ENCODE results near the gene CDH13. TPM values are rescaled to one million over a fixed set of nuclear protein-coding genes. Genes with fewer than 3 reads are reported as not detected.

Gene CDH13
- total RNA-seq, 1 experiment from 2014 or later: 62.5 TPM

DNA sequence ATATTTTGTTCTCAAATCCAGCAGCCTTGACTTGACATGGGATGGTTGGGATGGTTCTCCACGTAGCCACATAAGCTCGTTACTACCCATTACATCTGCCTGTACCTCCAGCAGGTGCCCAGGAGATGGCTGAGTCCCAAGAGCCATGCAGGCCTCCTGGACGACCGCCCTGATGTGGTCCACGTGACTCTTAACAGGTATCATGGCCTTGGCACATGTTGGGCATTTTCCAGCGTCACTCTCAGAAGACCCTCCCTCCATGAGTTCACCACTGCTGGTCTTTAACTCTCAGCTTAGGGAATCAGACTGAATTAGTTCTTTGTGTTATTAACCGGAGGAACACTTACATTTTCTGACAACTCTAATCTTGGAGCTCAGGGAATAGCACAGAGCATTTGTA lies 161.5 kb downstream of the CDH13 start:
- Histone ChIP-seq H3K27me3 (replicated peaks) (no peaks in the 10 kb centered on the region), H3K4me1 (replicated peaks) (peaks cover 7% of the 10 kb centered on the region), H3K4me3 (no peak overlapping the region), H3K9me3 (replicated peaks) (no peaks in the 10 kb centered on the region), H3K27ac (no peak overlapping the region), H3K36me3 (peaks cover 3% of the 10 kb centered on the region)
- DNase-seq (ENCODE audit: low read depth in 1 of 2, low spot score in 2 of 2): no peak

DNA sequence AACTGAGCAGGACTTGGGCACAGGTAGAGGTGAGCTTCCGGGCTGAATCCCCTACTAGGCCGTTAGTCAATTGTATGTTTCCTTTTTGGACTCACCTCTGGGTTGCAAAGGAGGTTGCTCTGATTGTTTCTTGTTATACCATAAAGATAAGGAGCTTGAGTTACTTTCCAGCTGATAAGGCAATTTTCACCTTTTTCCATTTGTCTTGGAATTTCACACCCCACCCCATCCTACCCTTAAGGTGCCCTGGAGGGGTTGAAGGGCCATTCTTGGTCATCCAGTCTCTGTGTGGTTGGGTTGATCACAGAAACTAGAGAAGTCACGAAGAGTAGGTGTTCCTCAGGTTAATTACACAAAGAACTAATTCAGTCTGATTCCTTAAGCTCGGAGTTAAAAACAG lies 162.2 kb downstream of the CDH13 start:
- no peak overlapping the region for H3K27ac ChIP-seq
- no peak for DNase-seq (ENCODE audit: low read depth in 1 of 2, low spot score in 2 of 2)
- H3K27me3 ChIP-seq (replicated peaks): no peaks in the 10 kb centered on the region
- peaks cover 3% of the 10 kb centered on the region for H3K36me3 ChIP-seq
- H3K4me3 ChIP-seq: no peak overlapping the region
- H3K9me3 ChIP-seq (replicated peaks): no peaks in the 10 kb centered on the region
- H3K4me1 ChIP-seq (replicated peaks): peaks cover 7% of the 10 kb centered on the region

DNA sequence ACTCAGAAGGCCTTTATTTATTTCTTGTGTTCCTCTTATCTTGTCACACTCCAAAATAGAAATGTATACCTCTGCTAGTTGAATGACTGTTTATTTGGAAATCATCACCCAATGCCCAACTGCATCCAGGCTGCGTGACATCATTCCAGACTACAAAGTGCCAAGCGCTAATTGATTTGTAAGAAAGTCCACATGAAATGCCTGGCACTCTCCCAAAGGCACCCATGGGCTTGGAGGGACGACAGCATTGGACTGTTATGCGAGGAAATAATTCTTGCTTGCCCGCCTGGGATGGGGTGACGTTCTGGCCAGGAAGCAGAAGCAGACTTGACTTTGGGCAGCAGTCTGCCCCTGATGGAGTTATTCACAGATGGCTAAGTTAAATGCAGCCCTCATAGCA lies 165.9 kb downstream of the CDH13 start:
- Histone ChIP-seq H3K36me3 (peaks cover 3% of the 10 kb centered on the region), H3K27me3 (replicated peaks) (no peaks in the 10 kb centered on the region), H3K4me3 (no peak overlapping the region), H3K27ac (no peak overlapping the region), H3K9me3 (replicated peaks) (no peaks in the 10 kb centered on the region), H3K4me1 (replicated peaks) (no peaks in the 10 kb centered on the region)
- DNase-seq (ENCODE audit: low read depth in 1 of 2, low spot score in 2 of 2): no peak

DNA sequence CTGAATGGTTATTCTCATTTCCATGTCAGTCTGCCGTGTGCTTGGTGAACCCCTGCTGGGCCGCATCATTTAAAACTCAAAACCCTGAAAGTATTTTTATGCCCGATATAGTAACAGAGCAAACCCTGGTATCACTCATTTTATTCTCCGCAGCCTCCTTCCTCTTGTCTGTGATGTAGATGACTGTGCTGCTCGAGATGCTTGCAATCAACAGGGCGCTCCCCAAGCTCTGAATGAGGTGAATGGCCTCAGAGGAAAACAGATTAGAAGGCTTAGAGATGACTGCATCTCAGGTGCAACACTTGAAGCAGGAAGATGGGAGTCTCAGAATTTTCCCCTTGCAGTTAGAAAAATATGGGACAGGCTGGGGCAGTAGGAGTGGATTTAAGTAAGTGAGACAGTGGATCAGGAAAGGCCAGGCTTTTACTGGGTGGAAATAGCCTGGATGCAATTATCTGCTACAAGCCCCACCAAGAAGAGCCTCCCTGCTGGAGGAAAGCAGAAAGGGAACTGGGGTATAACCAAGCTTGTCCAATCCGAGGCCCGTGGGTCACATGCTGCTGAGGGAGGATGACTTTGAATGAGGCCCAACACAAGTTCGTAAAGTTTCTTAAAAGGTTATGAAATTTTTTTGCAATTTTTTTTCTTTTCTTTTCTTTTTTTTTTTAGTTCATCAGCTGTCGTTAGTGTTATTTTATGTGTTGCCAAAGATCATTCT lies 166.9 kb downstream of the CDH13 start:
- no peaks in the 10 kb centered on the region for H3K36me3 ChIP-seq
- no peak overlapping the region for H3K4me3 ChIP-seq
- H3K4me1 ChIP-seq (replicated peaks): no peaks in the 10 kb centered on the region
- H3K9me3 ChIP-seq (replicated peaks): no peaks in the 10 kb centered on the region
- no peaks in the 10 kb centered on the region for H3K27me3 ChIP-seq (replicated peaks)
- DNase-seq (ENCODE audit: low read depth in 1 of 2, low spot score in 2 of 2): no peak
- no peak overlapping the region for H3K27ac ChIP-seq

DNA sequence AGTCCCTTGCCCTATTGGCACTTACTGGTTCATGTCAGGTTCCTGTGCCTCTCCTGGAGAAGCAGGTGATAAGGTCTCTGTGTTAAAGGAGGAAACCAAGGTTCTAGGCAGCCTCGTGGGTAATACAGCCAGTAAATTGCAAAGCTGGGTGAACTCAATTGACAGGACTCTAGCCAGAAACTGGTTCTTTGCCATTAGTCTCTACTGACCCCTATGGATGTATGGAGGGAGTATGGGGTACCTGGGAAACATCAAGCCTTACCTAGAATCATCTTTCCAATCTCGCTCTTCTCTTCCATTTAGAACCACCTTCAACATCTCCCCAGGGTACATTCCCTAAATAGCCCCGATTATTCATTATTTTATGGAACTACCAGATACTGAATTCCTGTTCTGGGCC lies 169.3 kb downstream of the CDH13 start:
- Histone ChIP-seq H3K4me3 (no peak overlapping the region), H3K36me3 (no peaks in the 10 kb centered on the region), H3K27ac (no peak overlapping the region), H3K27me3 (replicated peaks) (no peaks in the 10 kb centered on the region), H3K4me1 (replicated peaks) (no peaks in the 10 kb centered on the region), H3K9me3 (replicated peaks) (no peaks in the 10 kb centered on the region)
- no peak for DNase-seq (ENCODE audit: low read depth in 1 of 2, low spot score in 2 of 2)

DNA sequence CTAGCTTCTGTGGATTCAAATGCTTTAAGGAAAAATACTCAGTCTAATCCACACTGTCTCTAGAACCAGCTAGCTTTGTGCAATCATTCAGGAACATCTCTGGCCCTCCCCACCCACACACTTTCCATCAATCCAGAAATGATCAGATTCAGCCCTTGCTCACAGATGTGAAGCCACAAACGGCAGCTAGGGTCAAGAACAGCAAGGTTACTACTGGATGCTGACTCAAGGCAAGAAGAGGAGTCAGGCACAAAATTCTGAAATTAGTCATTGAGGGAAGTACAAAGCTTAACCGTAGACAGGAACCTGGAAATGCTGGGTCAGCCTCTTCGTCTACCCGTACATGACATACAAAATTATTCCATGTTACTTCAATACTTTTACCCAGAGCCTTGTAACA lies 174.6 kb downstream of the CDH13 start:
- H3K27ac ChIP-seq: no peak overlapping the region
- no peaks in the 10 kb centered on the region for H3K36me3 ChIP-seq
- DNase-seq (ENCODE audit: low read depth in 1 of 2, low spot score in 2 of 2): no peak
- no peaks in the 10 kb centered on the region for H3K27me3 ChIP-seq (replicated peaks)
- H3K4me3 ChIP-seq: no peak overlapping the region
- no peaks in the 10 kb centered on the region for H3K4me1 ChIP-seq (replicated peaks)
- no peaks in the 10 kb centered on the region for H3K9me3 ChIP-seq (replicated peaks)

DNA sequence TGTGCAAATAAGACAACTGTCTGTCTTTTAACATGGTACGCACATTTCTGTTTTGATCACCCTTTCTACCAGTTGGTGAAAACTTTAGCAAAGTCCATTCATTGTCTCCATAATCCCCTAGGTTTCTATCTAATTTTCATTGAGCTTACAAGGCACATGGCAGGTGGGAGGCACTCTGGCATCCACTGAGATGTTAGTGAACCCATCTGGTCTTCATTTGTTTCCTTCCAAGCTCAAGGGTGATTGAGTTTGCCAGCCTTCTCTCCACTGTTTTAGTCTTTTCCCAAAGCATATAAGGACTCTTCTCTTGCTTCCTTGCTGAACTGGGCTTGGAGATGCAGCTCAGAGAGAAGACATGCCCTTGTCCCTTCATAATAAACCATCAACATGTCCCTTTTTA lies 179.1 kb downstream of the CDH13 start:
- Histone ChIP-seq H3K4me1 (replicated peaks) (no peaks in the 10 kb centered on the region), H3K4me3 (no peak overlapping the region), H3K27ac (no peak overlapping the region), H3K9me3 (replicated peaks) (no peaks in the 10 kb centered on the region), H3K27me3 (replicated peaks) (no peaks in the 10 kb centered on the region), H3K36me3 (no peaks in the 10 kb centered on the region)
- no peak for DNase-seq (ENCODE audit: low read depth in 1 of 2, low spot score in 2 of 2)

DNA sequence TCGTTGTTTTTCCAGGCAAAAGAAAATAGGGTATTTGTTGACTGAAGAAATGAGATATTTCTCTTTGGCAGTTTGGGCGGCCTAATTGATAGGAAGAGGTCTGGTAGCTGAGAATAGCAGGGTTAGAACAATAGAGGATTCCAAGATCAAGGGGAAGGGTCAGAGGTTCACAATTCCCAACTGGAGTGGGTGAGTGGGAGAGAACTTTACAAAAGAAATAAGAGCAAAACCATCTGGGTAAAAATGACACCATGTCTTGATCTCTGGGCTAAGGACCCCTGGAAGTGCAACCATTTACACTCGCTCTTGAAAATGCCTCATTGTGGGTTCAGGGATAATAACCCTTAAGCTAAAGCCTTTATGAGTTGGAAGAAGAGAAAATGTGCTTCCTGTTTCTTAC lies 180.5 kb downstream of the CDH13 start:
- no peaks in the 10 kb centered on the region for H3K36me3 ChIP-seq
- H3K9me3 ChIP-seq (replicated peaks): no peaks in the 10 kb centered on the region
- no peak for DNase-seq (ENCODE audit: low read depth in 1 of 2, low spot score in 2 of 2)
- H3K27ac ChIP-seq: no peak overlapping the region
- no peaks in the 10 kb centered on the region for H3K27me3 ChIP-seq (replicated peaks)
- no peaks in the 10 kb centered on the region for H3K4me1 ChIP-seq (replicated peaks)
- no peak overlapping the region for H3K4me3 ChIP-seq

DNA sequence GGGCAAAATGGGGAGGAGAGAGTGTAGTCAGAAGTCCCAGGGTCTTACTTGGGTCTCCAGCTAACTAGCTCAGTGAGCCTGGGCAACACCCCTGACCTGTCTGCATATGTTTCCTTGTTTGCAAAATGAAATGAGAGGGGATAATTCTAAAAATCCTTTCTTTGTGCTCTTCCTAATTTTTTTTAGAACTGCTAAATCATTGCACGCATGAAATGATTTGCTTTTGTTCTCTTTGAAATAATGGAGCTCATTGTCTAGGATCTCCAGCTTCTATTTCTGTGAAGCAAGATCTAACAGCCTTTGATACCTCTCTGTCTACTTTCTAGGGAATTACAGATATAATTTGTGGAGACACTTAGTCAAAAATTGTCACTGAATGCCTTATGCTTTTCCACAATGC lies 181.3 kb downstream of the CDH13 start:
- no peaks in the 10 kb centered on the region for H3K4me1 ChIP-seq (replicated peaks)
- no peak overlapping the region for H3K27ac ChIP-seq
- no peaks in the 10 kb centered on the region for H3K27me3 ChIP-seq (replicated peaks)
- no peak for DNase-seq (ENCODE audit: low read depth in 1 of 2, low spot score in 2 of 2)
- H3K4me3 ChIP-seq: no peak overlapping the region
- H3K9me3 ChIP-seq (replicated peaks): no peaks in the 10 kb centered on the region
- H3K36me3 ChIP-seq: no peaks in the 10 kb centered on the region

DNA sequence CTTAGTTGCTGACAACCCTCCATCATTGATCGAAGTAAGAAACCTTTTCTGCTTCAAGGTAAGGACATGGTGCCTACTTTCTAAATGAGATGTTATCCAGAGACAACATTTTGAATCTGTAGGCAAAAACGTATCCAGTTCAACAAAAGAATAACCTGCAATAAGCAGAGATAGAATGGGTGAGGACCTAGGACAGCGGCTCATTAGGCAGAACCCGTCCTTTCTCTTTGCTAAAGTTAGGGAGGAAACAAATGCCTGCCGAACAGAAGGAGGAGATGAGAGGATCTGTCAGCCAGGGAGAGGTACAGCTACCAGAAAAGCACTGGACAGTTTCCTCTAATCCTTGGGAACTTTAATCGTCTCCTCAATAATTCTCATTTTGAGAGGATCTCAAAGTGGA lies 183.3 kb downstream of the CDH13 start:
- no peaks in the 10 kb centered on the region for H3K36me3 ChIP-seq
- no peaks in the 10 kb centered on the region for H3K27me3 ChIP-seq (replicated peaks)
- no peak overlapping the region for H3K27ac ChIP-seq
- H3K9me3 ChIP-seq (replicated peaks): no peaks in the 10 kb centered on the region
- no peaks in the 10 kb centered on the region for H3K4me1 ChIP-seq (replicated peaks)
- H3K4me3 ChIP-seq: no peak overlapping the region
- DNase-seq (ENCODE audit: low read depth in 1 of 2, low spot score in 2 of 2): no peak

DNA sequence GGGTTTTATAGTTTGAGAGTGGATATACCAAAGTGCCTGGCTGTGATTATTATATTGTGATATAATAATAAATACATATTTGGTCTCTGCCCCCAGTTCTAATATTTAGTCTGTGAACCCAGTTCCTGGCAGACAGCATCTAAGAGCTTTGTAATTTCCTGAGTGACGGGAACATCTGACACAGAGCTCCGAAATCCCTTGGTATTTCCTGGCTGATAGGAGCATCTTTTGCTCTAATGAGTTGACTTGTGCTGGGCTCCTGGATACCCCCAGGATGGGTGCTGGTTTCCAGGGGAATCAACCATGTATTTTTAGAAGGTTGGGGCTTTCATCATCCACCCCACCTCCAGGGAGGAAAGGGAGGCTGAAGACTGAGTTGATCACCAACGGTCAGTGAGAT lies 187.3 kb downstream of the CDH13 start:
- Histone ChIP-seq H3K36me3 (no peaks in the 10 kb centered on the region), H3K4me1 (replicated peaks) (no peaks in the 10 kb centered on the region)

DNA sequence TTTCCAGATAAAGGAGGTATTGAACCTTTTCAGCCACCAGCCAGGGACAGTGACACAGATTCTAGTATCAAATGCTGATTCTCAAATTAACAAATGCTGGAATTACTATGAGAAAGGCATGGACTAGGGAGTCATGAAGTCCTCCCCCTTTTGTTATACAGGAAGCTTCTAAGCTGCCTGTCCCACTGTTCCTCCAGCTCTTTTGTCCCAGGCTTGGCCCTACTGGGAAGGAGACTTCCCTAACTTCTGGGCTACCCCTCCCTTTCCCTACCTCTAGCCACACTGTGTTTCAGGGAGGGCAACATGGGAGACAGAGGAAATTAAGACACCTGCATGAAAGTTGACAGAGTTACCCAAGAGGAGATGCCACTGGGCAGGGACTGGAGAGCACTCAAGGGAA lies 192.5 kb downstream of the CDH13 start:
- Histone ChIP-seq H3K36me3 (no peaks in the 10 kb centered on the region), H3K4me3 (no peak overlapping the region), H3K9me3 (replicated peaks) (no peaks in the 10 kb centered on the region), H3K4me1 (replicated peaks) (no peaks in the 10 kb centered on the region), H3K27ac (no peak overlapping the region), H3K27me3 (replicated peaks) (no peaks in the 10 kb centered on the region)
- no peak for DNase-seq (ENCODE audit: low read depth in 1 of 2, low spot score in 2 of 2)

More for the DNA sequence above, 187.3 kb downstream of the CDH13 start:
- H3K9me3 ChIP-seq (replicated peaks): no peaks in the 10 kb centered on the region
- DNase-seq (ENCODE audit: low read depth in 1 of 2, low spot score in 2 of 2): no peak
- H3K27ac ChIP-seq: no peak overlapping the region
- H3K4me3 ChIP-seq: no peak overlapping the region
- H3K27me3 ChIP-seq (replicated peaks): no peaks in the 10 kb centered on the region

DNA sequence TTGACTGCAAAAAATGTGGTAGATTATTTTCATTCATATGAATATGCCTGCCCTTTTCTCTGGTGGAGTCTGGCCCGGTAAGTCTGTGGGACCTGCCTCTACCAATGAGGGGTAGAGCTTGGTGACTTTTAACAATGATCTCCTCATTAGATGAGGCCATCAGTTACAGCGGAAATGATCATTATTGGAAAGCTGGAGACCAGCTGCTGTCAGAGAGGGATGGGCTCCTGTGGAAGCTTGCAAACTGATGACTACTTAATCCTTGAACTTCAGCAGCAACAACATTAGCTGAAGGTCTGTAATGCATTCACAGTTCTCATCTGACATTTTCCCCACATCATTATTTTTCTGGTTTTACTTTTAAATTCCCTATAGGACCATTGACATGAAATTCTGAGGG lies 194.1 kb downstream of the CDH13 start:
- no peak for DNase-seq (ENCODE audit: low read depth in 1 of 2, low spot score in 2 of 2)
- no peaks in the 10 kb centered on the region for H3K9me3 ChIP-seq (replicated peaks)
- no peaks in the 10 kb centered on the region for H3K36me3 ChIP-seq
- H3K4me1 ChIP-seq (replicated peaks): no peaks in the 10 kb centered on the region
- H3K4me3 ChIP-seq: no peak overlapping the region
- H3K27ac ChIP-seq: no peak overlapping the region
- H3K27me3 ChIP-seq (replicated peaks): no peaks in the 10 kb centered on the region

DNA sequence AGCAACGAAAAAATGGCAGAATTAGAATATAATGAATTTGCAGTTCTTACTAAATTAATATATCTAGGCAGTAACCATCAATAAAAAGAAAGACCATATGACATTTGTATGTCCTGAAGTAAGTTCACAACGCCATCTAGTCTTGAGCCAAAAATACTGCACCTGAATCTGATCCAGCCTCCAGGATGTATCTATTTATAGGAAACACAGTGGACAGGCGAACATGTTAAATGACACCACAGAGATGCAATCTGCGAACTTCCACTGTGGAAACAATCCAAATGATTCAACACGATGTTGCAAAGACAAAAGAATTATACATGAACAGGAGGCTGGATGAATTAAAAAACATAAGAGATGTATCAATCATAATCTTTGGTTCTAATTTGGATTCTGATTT lies 197.6 kb downstream of the CDH13 start:
- no peak for DNase-seq (ENCODE audit: low read depth in 1 of 2, low spot score in 2 of 2)
- Histone ChIP-seq H3K27ac (no peak overlapping the region), H3K36me3 (no peaks in the 10 kb centered on the region), H3K4me3 (no peak overlapping the region), H3K9me3 (replicated peaks) (no peaks in the 10 kb centered on the region), H3K4me1 (replicated peaks) (no peaks in the 10 kb centered on the region), H3K27me3 (replicated peaks) (no peaks in the 10 kb centered on the region)

DNA sequence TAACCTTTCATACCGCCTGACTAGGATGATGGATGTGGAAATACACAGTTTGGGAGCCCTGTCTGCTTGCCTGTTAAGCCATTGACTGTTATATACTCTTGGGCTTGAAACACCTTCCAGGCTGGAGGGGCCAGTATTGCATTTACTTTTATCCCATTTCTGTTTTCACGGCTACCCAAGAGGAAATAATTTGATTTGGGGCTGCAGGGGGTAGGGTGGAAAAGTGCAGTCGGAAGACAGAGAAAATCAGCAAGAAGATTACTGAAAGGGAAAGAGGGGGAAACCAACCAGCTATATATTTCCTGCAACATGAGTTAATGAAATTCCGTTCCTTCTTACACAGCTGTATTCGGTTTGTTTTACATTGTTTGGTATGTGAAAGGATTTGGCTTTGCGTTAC lies 202.5 kb downstream of the CDH13 start:
- Histone ChIP-seq H3K27me3 (replicated peaks) (no peaks in the 10 kb centered on the region), H3K4me3 (no peak overlapping the region), H3K9me3 (replicated peaks) (no peaks in the 10 kb centered on the region), H3K36me3 (0 out of 2 replicates have a peak, but pooled peaks cover 4% of the 10 kb centered on the region), H3K4me1 (replicated peaks) (no peaks in the 10 kb centered on the region), H3K27ac (no peak overlapping the region)
- no peak for DNase-seq (ENCODE audit: low read depth in 1 of 2, low spot score in 2 of 2)

Data from SJSA1 (cell line).